Activated CD8-positive, alpha-beta memory T cell treated with anti-CD3 and anti-CD28 coated beads for 24 hours (primary cell): ENCODE data around the gene C5.

ENCODE experiments used
- DNase-seq: peaks from one replicate; pipeline ENCODE4 v3.0.0-alpha.2; 2020

C5 gene

DNA sequence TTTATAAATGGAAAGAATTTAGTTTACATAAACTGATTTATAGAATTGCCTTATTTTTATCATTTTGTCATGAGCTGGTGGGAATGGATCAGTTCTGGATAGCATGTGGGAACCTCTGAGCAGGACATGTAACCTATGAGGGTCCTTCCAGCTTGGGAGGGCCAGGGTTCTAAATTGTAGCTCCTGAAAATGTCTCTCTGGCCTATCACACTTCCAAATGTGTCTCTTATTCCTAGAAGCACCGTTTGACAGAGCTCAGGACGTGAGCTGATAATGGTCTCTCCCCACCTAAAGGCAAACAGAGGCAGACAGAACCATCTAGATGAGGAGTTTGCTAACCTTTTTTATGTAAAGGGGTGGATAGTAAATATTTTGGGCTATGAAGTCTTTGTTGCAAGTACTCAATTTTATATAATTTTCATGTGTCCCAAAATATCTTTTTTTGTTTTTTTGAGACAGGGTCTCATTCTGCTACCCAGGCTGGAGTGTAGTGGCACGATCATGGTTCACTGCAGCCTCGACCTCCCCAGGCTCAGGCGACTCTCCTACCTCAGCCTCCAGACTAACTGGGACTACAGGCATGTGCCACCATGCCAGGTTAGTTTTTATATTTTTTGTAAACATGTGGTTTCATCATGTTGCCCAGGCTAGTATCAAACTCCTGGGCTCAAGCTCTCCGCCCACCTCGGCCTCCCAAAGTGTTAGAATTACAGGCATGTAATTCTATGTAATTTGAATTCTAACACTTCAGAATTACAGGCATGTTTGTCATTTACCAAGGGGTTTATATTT, 127.5 kb downstream of the C5 start:
- DNase-seq = peak; percentile 58

- DNase-seq = peak; percentile 68
These were observed 128.4 kb downstream of the C5 start for GRCh38 chr9:120921661-120922181.

- DNase-seq = peak; percentile 67
These were observed 129.3 kb downstream of the C5 start for GRCh38 chr9:120920806-120921178.

DNA sequence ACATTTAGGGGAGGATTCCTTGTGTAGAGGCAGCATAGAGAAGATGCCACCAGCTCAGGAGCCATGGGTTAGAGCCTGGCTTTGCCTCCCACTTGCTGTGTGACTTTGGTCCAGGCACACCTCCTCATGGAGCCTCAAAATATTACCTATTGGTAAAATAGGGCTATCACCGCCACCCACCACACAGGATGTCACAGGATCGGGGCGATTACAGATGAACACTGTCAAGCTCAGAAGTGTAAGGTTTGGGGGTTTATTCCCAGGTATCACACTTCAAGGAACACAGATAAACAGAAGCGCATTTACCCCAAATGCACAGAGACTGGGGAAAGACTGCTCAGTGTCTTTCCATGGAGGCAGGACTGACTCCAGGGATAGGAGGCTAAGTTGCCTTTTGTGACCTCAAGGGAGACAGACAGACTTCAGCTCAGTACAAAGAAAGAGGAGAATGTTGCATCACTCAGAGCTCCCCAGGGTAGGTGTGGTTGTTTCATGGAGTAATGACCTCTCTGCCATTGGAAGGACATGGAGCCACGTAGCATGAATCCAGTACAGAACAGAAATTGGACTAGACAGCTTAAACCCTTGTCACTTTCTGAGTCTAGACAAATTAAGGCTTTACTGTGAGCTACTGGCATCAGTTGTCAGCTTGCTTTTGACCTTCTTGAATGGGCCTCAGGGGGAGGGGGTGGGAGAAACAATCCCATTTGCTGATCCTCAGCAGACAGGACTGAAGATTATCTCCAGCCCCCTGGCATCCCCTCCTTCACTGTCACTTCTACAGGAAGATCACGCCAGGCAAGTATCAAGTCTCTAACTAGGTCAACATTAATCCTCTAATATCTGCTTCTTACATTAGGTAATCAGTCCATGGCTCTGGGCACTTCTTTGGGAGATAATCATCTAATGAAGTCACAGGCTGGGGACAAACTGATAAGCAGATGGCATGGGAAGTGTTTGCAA, 130.0 kb downstream of the C5 start:
- DNase-seq = no peak

- no peak for DNase-seq
These were observed 130.9 kb downstream of the C5 start for GRCh38 chr9:120918931-120919842.

DNA sequence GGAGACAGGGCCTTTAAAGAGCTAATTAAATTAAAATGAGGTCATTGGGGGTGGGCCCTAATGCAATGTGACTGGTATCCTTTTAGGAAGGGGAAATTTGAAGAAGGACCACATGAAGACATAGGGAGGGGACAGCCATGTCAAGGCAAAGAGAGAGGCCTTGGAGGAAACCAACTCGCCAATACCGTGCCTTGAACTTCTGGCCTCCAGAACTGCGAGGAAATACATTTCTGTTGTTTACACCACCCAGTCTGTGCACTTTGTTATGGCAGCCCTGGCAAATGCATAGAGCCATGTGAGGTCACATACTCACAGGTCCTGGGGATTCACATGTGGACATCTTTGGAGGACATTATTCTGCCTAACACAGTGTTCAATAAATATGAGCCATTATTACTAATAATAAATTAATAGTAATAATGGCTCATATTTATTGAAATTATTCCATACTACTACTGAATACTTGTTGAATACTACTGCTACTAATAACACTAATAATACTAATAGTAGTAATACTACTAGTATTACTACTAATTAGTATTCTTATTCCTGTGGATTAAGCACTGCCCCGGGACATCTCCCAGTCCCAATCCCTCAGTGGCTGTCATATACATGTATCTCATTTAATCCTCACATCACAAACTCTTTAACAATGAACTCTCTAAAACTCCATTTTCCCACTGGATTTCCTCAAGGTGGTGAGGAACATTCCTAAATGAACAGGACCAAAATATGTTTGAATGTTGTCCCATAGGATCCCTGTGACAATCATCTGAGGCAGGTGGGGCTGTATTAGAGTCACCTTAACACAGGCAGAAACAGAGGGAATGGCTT, 131.9 kb downstream of the C5 start:
- peak; percentile 57 for DNase-seq

GRCh38 chr9:120916991-120917880, 132.8 kb downstream of the C5 start:
- DNase-seq = no peak

DNA sequence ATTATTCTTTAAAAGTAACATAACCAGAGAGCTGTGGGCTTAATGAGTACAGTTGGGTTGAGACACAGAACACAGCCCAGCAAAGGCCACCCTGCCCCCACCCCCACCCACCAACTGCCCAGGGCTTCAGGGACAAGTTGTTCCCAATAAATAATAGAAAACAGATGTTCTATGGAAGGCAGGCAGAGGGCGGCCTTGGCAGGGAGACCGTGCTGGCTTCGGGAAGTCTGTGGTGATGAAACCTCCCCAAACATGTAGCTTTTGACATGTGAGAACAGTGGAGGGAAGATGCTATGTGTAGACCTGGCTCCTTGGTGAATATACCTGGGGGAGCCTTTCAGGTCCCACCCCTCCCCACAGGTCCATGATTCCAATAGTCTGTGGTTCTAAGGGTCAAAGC, 133.5 kb downstream of the C5 start:
- DNase-seq = no peak

DNA sequence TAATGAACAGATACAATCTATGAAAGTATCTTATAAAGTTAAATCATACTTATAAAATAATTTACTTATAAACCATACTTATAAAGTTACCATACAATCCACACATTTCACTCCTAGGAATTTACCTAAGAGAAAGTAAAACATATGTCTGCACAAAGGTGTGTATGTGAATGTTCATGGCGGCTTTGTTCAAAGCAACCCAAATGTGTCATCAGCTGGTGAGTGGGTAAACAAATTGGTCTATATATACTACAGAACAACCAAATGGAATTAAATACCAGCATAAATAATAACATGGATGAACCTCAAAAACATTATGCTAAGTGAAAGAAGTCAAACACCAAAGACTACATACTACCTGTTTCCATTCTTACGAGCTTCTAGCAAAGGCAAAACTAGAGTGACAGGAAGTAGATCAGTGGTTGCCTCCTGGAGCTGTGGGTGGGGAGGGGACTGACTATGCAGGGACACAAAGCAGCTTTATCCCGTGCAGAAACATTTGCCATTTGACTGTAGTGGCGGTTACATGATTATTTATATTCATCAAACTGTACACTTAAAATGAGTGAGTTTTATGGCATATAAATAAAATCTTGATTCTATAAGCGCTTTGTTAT, 134.1 kb downstream of the C5 start:
- DNase-seq = no peak

DNA sequence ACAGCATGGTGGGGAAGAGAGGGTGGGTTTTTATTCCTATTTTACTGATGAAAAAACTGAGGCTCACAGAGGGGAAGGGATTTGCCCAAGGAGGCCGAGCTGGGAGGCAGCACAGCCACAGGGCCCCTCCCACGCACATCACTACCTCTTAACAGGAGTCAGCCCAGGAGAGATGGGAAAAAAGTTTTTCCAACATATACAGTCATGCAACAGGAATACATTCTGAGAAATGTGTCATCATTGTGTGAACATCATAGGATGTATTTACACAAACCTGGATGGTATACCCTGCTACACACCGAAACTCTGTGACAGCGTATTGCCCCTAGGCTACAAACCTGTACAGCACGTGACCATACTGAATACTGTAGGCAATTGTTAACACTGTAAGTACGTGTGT, 135.1 kb downstream of the C5 start:
- DNase-seq = no peak

- no peak for DNase-seq
These were observed 135.7 kb downstream of the C5 start for GRCh38 chr9:120914396-120914795.

DNA sequence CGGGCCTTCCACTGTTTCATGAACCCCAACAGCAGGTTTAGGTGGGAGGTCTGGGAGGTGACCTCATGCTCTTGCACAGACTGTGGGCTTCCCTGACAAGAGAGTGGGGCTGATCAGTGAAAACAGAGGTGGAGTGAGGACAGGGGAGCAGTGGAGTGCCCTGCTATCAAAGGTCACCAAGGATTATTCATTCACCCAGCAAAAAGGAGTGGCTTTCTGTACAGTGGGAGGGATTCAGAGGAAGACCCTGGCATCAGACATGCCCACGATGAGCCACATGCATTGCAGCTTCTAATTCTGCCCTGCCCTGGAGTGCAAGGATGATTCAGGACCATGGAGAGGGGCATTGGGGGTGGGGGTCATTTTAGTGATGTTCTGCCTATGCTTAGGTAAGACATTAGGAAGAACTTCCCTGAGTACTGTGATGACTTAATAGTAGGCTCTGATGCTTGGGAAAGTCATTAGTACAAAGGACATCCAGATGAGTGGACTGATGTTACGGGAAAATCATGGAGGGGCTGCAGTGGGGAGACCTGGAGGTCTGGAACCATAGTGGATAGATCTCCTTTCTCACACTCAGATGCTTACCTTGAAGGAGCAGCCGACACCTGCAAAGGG, 136.3 kb downstream of the C5 start:
- DNase-seq = peak; percentile 63

GRCh38 chr9:120912958-120913646, 137.0 kb downstream of the C5 start:
- no peak for DNase-seq

GRCh38 chr9:120911295-120911837, 138.7 kb downstream of the C5 start:
- no peak for DNase-seq

GRCh38 chr9:120910643-120911042, 139.4 kb downstream of the C5 start:
- DNase-seq = no peak

GRCh38 chr9:120909904-120910303, 140.2 kb downstream of the C5 start:
- DNase-seq = peak; percentile 73

GRCh38 chr9:120905315-120906164, 144.5 kb downstream of the C5 start:
- DNase-seq = peak; percentile 70

DNA sequence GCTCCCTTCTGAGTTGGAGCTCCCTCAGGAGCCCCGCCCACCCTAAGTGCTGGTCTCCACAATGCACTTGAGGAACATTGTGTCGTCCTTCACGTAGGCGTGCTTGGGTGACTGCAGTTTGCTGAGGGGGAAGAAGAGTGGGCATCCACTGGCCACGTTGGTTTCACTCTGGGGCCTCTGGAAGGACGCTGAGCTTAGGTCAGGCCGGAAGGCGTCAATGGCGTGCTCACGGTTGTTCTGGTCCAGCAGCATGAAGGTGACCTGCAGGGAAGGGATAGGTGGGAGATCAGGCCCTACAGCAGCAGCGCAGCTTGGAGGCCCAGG, 145.1 kb downstream of the C5 start:
- DNase-seq = no peak
